ENCODE data around the gene SH2D3C.

SH2D3C gene

GRCh38 chr9:127739614-127740330, 38.7 kb downstream of the SH2D3C start:
- DNase-seq (ENCODE audit: low spot score), result no peak

DNA sequence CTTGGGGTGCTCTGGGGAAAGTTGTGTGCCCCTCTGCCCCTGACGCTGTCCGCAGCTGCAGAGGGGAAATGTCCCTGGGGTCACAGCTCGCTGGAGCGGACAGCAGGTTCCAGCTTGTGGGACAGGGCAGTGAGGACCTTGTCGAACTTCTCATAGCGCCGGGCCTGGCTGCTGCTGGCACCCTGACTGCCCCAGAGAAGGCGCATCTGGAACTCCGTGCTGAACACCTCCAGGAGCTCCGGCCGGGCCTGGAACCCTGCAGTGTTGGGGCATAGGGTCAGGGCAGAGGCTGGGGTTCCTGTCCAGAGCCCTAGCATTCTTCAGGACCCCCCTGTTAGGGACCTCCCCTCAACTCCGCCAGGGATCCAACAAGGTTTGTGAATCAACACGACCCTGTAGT, 39.8 kb downstream of the SH2D3C start:
- DNase-seq (ENCODE audit: low spot score), result no peak

DNA sequence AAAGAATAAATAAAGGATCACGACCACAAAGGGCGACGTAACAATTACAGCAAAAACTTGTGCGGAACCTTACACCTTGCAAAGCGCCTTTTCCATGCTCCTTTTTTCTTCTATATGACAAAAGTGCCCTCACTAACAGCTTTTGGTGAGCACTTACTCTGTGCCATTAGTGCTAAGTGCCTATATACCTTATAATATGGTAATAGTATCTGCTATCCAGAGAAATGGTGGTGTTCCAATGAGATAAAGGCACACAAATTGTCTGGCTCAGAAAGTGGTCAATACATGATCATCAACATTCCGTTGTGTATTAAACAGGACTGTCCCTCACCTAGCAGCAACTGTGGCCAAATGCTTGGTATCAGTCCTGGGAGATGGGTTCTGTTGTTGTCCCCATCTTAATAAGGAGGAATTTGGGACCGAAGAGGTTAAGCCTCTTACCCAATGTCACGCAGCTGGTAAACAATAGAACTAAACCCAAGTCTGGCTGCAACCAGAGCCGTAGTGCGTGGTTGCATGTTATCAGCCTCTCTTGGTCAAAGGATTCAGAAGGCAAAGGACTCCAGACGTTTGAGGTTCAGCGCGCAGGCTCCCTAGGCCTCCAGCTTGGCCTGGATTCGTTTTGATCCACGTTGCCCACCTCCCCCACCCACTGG, 42.8 kb downstream of the SH2D3C start:
- DNase-seq (ENCODE audit: low spot score), result no peak

DNA sequence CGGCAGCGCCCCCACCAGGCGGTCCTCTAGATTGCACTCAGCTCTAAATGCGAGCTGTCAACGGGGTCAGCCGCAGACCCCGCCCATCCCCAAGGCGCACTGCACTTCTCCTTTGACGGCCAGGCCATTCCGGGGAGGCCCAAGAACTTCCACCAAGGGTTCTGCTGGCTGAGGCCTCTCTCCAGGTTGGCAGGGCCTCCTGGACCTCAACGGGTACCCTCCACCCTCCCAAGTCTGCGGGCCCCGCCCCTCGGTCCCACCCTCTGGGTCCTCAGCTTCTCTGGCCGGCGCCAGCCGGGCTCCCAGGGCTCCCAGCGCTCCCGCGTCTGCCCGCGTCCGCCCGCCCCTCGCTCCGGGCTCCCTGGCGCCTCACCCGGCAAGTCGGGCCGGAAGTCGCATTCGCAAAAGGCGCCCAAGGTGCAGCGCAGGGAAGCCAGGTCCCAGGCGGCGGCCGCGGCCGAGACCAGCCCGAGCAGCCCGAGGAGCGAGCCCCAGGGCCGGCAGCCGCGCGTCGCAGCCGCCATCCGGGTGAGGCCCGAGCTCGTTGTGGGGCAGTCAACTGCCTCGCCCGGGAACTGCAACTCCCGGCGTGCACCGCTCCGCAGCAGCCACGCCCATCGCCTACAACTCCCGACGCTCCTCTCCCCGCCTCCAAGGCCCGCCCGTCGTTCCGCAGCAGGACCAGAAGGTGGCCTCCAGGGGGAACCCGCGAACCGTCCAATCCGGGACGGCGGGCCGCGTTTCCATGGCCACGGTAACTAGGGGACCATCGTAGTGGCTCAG, 43.5 kb downstream of the SH2D3C start, which contains the start of gene TOR2A:
Gene TOR2A (minus strand): TSS at position 548 of the 783 bp plus-strand sequence. CDS start 24 bp downstream, at position 524.
- peak; percentile 98 for DNase-seq (ENCODE audit: low spot score)

- DNase-seq (ENCODE audit: low spot score), result no peak
Observed at GRCh38 chr9:127734247-127734746, 44.2 kb downstream of the SH2D3C start.

GRCh38 chr9:127733614-127734013, 44.9 kb downstream of the SH2D3C start:
- DNase-seq (ENCODE audit: low spot score), result no peak

- DNase-seq (ENCODE audit: low spot score), result no peak
Observed at GRCh38 chr9:127732444-127732843, 46.0 kb downstream of the SH2D3C start.

- no peak for DNase-seq (ENCODE audit: low spot score)
Observed at GRCh38 chr9:127731938-127732337, 46.5 kb downstream of the SH2D3C start.

GRCh38 chr9:127730799-127731410, 47.6 kb downstream of the SH2D3C start:
- DNase-seq (ENCODE audit: low spot score), result no peak

GRCh38 chr9:127730262-127730661, 48.2 kb downstream of the SH2D3C start:
- DNase-seq (ENCODE audit: low spot score), result no peak

DNA sequence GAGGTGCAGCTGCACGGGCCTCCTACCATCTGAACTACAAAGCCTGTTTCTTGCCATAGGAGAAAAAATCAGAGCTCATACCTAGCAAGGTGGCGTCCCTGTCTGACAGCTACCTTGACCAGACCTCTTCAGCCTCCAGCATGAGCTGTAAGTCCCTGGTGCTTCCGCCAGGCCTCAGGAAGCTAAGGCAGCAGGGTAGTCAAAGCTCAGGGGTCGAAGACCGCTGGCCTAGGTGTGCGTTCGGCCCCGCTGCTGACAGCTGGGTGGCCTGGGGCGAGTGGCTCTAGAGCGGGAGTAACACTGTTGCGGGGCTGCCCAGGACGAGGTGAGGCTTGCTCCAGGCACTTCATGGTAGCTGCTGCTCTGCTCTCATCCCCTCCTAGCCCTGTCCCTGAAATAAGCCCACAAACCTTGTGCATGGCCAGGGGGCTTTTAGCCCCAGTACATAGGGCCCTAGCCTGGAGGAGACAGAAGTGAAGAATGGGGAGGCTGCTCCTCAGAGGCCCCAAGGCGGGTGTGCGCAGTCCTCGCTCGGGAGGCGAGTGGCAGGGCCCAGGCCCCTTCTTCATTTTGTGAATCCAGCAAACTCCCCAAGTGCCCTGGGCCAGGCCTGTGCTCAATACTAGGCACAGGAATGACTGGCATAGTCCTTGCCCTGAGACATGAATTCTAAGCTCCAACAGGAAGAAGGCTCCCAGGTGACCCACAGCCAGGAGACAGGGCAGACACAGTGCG, 48.8 kb downstream of the SH2D3C start:
- DNase-seq (ENCODE audit: low spot score), result no peak

- no peak for DNase-seq (ENCODE audit: low spot score)
Observed at GRCh38 chr9:127728808-127729207, 49.7 kb downstream of the SH2D3C start.

DNA sequence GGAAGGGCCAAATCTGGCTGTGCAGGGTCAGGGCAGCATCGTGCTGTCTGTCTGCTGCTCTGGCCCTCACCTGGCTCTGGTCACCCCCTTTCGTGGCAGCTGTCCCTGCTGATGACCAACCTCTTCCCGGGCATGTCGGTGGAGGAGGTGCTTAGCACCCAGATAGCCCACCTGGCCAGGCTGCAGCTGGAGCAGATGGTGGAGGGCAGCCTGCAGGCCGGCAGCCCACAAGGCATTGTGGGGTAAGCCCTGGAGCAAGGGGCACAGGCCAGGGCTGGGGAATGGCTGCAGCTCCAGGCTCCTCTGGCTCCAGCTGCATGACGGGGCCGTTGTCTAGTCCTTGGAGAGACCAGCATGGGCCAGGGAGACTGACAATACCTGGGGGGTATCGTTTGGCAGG, 51.6 kb downstream of the SH2D3C start:
- no peak for DNase-seq (ENCODE audit: low spot score)

GRCh38 chr9:127724012-127724411, 54.5 kb downstream of the SH2D3C start:
- no peak for DNase-seq (ENCODE audit: low spot score)

DNA sequence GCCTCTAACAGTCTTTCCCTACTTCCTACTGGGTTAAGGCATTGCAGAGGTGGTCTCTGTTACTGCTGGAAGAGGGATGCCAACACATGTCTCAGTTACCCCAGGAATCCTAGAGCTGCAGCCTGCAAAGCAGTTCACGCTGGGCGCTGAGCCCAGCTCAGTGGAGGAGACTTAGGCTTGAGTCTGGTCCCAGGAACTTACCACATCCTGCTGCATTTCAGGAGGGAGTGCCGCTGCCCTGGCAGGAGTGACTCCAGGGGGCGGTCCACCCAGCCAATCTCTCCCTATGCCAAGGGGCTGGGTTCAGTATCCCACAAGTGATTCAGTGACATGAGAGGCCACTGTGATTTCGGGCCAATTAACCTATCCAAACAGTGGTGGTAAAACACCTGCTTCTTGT, 55.0 kb downstream of the SH2D3C start:
- no peak for DNase-seq (ENCODE audit: low spot score)

DNA sequence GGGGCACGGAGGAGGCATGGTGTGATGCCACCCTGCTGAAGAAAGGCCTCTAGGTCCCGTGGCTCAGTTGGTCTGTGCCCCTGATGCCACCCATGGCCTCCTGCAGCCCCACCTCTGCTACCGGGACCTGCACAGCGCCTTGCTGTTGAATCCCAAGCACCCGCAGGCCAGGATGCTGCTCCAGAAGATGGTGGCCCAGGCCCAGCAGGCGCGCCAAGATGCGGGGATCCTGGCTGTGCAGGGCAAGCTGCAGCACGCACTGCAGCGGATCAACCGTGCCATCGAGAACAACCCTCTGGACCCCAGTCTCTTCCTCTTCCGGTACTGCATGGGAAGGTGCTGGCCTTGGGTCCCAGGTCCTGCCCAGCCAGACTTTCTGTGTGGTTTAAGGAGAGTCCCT, 55.5 kb downstream of the SH2D3C start:
- no peak for DNase-seq (ENCODE audit: low spot score)

- DNase-seq (ENCODE audit: low spot score), result no peak
Observed at GRCh38 chr9:127722055-127722745, 56.3 kb downstream of the SH2D3C start.

DNA sequence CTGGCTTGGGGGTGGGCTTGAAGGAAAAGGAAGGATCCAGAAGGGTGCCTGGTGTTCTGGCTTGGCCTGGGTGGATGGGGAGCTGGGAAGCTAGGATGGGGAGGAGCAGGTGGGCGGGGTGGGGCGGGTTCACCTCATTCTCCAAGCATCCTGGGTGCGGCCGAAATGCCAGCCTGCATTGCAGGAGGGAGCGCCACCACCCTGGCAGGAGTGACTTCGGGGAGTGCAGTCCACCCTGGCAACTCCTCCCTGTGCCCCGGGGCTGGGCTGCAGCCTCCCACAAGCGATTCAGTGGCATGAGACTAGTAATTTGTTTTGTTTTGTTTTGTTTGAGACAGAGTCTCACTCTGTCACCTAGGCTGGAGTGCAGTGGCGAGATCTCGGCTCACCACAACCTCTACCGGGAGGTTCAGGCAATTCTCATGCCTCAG, 57.1 kb downstream of the SH2D3C start:
- no peak for DNase-seq (ENCODE audit: low spot score)

DNA sequence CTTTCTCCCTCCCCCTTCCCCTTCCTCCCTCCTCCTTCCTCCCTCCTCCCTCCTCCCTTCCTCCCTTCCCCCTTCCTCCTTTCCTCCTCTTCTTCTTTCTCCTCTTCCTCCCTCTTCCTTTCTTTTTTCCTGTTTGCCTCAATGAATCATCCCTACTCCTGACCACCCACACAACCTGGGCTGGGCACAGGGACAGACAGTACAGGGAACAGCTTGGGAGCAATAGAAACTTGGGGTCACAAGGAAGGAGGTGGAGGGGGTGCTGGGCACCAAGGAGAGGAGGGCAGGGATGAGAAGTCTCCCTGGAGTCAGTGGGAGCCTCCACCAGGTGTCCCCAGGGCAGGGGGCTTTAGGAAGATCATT, 57.6 kb downstream of the SH2D3C start:
- DNase-seq (ENCODE audit: low spot score), result no peak

- no peak for DNase-seq (ENCODE audit: low spot score)
Observed at GRCh38 chr9:127720031-127720864, 58.2 kb downstream of the SH2D3C start.
